Coronary artery (tissue), 2 donors: ENCODE data around the gene AHSA1.

Experiments
- DNase-seq: peaks from one replicate; pipeline ENCODE4 v3.0.0-alpha.2; 2017; ENCODE audit warnings: low spot score
- H3K27ac ChIP-seq, 2 donors: fragments of 200-600 bp; sonication (generic); one replicate each; pipeline ENCODE4 v1.5.1; 2016 to 2019
- H3K4me3 ChIP-seq: fragments of 200-600 bp; sonication (generic); 2 replicates; pipeline ENCODE4 v1.5.1; 2016; ENCODE audit warnings: mild to moderate bottlenecking, moderate library complexity
- CTCF ChIP-seq: fragments of 200-600 bp; sonication (generic); IDR thresholded peaks from one replicate; pipeline ENCODE4 v1.5.1; 2019; ENCODE audit warnings: antibody characterized with exemption

Gene AHSA1

DNA sequence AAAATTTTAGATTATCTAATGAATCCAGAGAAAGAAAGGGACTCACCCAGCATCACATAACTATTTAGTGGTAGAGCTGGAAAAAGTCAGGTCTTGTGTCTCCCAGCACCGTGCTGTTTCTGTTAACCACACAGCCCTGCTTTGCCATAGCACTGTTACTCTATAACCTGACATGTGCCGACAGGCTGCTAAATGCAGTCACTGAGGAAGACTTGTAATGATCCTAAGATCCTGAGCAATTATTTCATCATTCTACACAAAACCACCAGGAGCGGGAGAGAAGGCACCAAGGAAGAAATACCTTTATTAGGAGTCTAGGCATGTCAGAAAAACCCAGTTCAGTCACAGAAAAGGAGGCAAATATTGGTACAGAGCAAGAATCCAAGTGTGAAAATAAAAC is 31.5 kb upstream of the AHSA1 start:
- Histone ChIP-seq H3K4me3 (no peak overlapping the region), H3K27ac (no peak overlapping the region)
- no peak for DNase-seq
- no peak for TF ChIP-seq CTCF

DNA sequence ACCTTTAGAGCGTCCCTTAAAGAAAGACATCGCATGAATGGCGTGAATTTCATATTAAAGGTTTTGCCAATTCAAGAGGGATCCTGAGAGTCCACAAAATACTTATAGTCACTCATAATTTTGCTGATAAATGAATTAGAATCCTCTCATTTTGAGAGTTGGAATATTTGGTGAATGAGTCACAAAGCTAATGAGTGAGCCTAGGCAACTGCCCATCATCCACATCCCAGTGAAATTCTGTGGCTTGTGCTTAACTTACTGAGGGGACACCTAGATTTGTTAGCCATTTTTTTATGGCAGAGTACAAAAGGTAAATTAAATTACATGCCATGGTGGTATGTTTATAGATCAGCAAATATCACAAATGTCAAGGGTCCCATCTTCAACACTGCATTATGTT is 21.9 kb upstream of the AHSA1 start:
- H3K4me3 ChIP-seq, result no peak overlapping the region
- no peak for DNase-seq
- no peak for TF ChIP-seq CTCF
- no peak overlapping the region for H3K27ac ChIP-seq

GRCh38 chr14:77438596-77438995 is 19.3 kb upstream of the AHSA1 start:
- DNase-seq, result no peak
- Histone ChIP-seq H3K4me3 (no peak overlapping the region), H3K27ac (no peak overlapping the region)
- TF ChIP-seq CTCF, result no peak

GRCh38 chr14:77439861-77440260 is 18.0 kb upstream of the AHSA1 start:
- Histone ChIP-seq H3K4me3 (no peak overlapping the region), H3K27ac (no peak overlapping the region)
- no peak for TF ChIP-seq CTCF
- no peak for DNase-seq

- no peak overlapping the region for H3K27ac ChIP-seq
- no peak for TF ChIP-seq CTCF
- H3K4me3 ChIP-seq, result no peak overlapping the region
- DNase-seq, result no peak
Measured at GRCh38 chr14:77442196-77442595, 15.7 kb upstream of the AHSA1 start.

DNA sequence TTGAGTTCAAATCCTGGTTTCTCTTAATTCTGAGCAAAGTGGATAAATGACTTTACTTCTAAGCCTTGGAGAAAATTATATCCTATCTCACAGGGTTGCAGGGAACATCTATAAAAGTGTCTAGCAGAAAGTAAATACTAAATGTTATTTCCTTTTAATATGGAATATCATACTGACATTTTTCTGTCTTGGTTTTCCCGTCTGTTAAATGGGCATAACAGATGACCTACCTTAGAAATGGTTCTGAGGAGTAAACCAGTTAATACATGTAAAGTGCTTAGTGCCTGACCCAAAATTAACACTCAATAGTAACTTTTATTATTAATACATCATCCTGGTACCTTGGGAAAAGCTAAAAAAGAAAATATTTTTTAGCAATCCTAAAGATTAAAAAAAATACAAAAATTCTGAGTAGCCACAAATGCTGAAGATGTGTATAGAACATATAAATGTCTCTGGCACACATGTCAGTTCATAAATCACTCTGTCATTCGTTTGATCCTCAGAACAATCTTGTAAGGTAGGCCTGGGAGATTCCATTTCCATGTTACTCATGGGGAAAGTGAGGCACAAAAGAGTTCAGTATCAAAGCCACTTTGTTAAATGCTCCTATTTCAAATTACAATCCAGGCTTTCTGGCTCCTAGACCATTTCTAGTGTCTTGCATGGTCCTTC is 1.8 kb upstream of the AHSA1 start:
- TF ChIP-seq CTCF, result no peak
- peak overlapping the region; percentile 89 for H3K4me3 ChIP-seq
- H3K27ac ChIP-seq, result no peak overlapping the region
- no peak for DNase-seq

DNA sequence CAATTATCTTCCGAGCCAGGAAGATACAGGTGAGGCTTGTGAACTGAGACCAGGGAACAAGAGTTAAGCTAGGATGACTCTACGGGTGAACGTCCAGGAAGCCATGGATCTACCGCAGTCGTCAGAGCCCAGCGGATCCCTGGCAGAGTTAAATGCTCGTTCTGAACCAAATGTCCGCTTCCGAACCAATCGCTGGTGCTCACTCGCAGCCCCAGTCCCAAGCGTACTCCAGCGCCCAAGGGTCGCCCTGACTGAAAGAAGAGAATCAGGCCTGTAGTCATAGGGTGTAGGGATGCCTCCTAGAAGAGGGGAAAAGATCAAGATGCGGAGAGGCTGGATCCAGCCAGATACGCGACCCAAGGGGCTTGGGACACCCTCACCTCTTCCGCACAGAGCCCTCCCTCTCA is 775 bp upstream of the AHSA1 start:
- H3K4me3 ChIP-seq, result peak overlapping the region; percentile 89
- no peak for TF ChIP-seq CTCF
- H3K27ac ChIP-seq, result peak overlapping the region; percentile 82 to 94
- DNase-seq, result no peak
